Right lobe of liver (tissue), 6 donors: ENCODE data around the gene TYW3. TPM values are rescaled to one million over a fixed set of nuclear protein-coding genes. Genes with fewer than 3 reads are reported as not detected.

Experiments used
- ATAC-seq, 4 donors: fragments of 200-7000 bp; cut with Tn5 transposase; one replicate each; pipeline ENCODE4 v1.9.1; 2020; ENCODE audit warnings: mild to moderate bottlenecking in 4 of 4, moderate library complexity in 4 of 4
- DNase-seq, 3 donors: peaks; one replicate each; pipeline ENCODE4 v3.0.0-alpha.2; 2020
- H3K27ac ChIP-seq, 3 donors: fragments of 200-600 bp; one replicate each; pipeline ENCODE4 v1.8.0; 2022
- H3K27me3 ChIP-seq, 2 donors: fragments of 200-600 bp; one replicate each; pipeline ENCODE4 v1.8.0; 2022
- H3K36me3 ChIP-seq, 4 donors: fragments of 200-600 bp; sonication (generic) in 1 of 4; one replicate each; pipeline versions ENCODE4 v1.5.1 to v1.8.0; 2017 to 2022; ENCODE audit warnings: control low read depth in 1 of 4
- H3K4me1 ChIP-seq, 4 donors: fragments of 200-600 bp; sonication (generic) in 1 of 4; one replicate each; pipeline versions ENCODE4 v1.5.1 to v1.8.0; 2017 to 2022; ENCODE audit warnings: control low read depth in 1 of 4
- H3K4me3 ChIP-seq, 3 donors: fragments of 200-600 bp; one replicate each; pipeline ENCODE4 v1.8.0; 2022
- H3K9me3 ChIP-seq, 4 donors: fragments of 200-600 bp; sonication (generic) in 1 of 4; one replicate each; pipeline versions ENCODE4 v1.5.1 to v1.8.0; 2017 to 2022; ENCODE audit warnings: control low read depth in 1 of 4
- CTCF ChIP-seq, 4 donors: fragments of 200-600 bp in 3 of 4; fragments of 450-650 bp in 1 of 4; IDR thresholded peaks; one replicate each; pipeline versions ENCODE4 v1.5.1 to v1.8.0; 2016 to 2022; ENCODE audit warnings: antibody characterized with exemption in 4 of 4, mild to moderate bottlenecking in 2 of 4
- POLR2A ChIP-seq: fragments of 450-650 bp; IDR thresholded peaks from one replicate; pipeline ENCODE4 v1.6.1; 2017; ENCODE audit warnings: antibody characterized with exemption, mild to moderate bottlenecking
- WGBS: methylation state at CpG from one replicate; pipeline ENCODE4 v1.1.6; 2018; ENCODE audit warnings: low coverage, low lambda C conversion rate; ENCODE audit not compliant: insufficient coverage; ENCODE audit errors: missing lambda C conversion rate; 5-methylcytosine and 5-hydroxymethylcytosine counted together
- intact Hi-C, 2 donors: fragments of 100-400 bp; cut with DNase I; formaldehyde crosslinking; loops; one replicate each; pipeline versions ENCODE4 v1.11.2 to v1.14.1; 2022
- total RNA-seq, 6 experiments: library from RNA; depleted of rRNA in 2 of 6; stranded (reverse); fragments of >200 nt in 2 of 6; fragmentation: NEBNext Ultra II Directional in 3 of 6; extraction: Animal tissue kit (Norgen Biotek cat#: 25700) in 3 of 6; gene quantifications; one replicate each; pipeline versions ENCODE4 v1.1.0 to v1.2.4, GENCODE V29; 2016 to 2023
- donor health status: DM: no; HTN: yes; CAD: no.
- donor health status: DM: no; HTN: no; CAD: no.
- donor health status: DM: no; HTN: no; CAD: no.
- donor health status: DM: no; HTN: yes; CAD: no.
- donor health status: DM: no; HTN: yes; CAD: no.

TYW3 gene
- total RNA-seq, 6 experiments from 2014 or later = 7.4 to 10.8 (median 8.5) TPM

- no peak for DNase-seq
- Histone ChIP-seq H3K36me3 (peaks cover 2 to 97% (median 22%) of the 10 kb centered on the region in 4 donors), H3K27me3 (no peaks in the 10 kb centered on the region), H3K4me1 (no peaks in the 10 kb centered on the region), H3K4me3 (no peak overlapping the region), H3K9me3 (no peaks in the 10 kb centered on the region), H3K27ac (no peak overlapping the region)
- no peak for ATAC-seq
- TF ChIP-seq CTCF (IDR thresholded peaks at IDR 0.05) (no peak), POLR2A (no peak)
- 92% methylated on average over 3 of the region's 3 CpGs for WGBS
- intact Hi-C loops = no loop called here
Measured at GRCh38 chr1:74713849-74714248, 19.1 kb upstream of the TYW3 start.

GRCh38 chr1:74714429-74715235 is 18.3 kb upstream of the TYW3 start:
- H3K4me1 ChIP-seq = no peaks in the 10 kb centered on the region
- no peaks in the 10 kb centered on the region for H3K9me3 ChIP-seq
- WGBS = 75% methylated on average over 1 of the region's 1 CpG
- no peaks in the 10 kb centered on the region for H3K27me3 ChIP-seq
- intact Hi-C loops = no loop called here
- DNase-seq (no peak), ATAC-seq (no peak)
- H3K27ac ChIP-seq = no peak overlapping the region
- H3K36me3 ChIP-seq = peaks cover 0 to 97% (median 18%) of the 10 kb centered on the region in 4 donors
- H3K4me3 ChIP-seq = no peak overlapping the region
- no peak for TF ChIP-seq POLR2A
- TF ChIP-seq CTCF (IDR thresholded peaks at IDR 0.05) = no peak

GRCh38 chr1:74715236-74715502 is 17.8 kb upstream of the TYW3 start:
- Histone ChIP-seq H3K36me3 (peaks cover 0 to 97% (median 15%) of the 10 kb centered on the region in 4 donors), H3K4me3 (no peak overlapping the region), H3K27ac (no peak overlapping the region), H3K27me3 (no peaks in the 10 kb centered on the region), H3K4me1 (no peaks in the 10 kb centered on the region), H3K9me3 (no peaks in the 10 kb centered on the region)
- 75% methylated on average over 1 of the region's 1 CpG for WGBS
- intact Hi-C loops = no loop called here
- DNase-seq (no peak), ATAC-seq (no peak)
- TF ChIP-seq POLR2A (no peak), CTCF (IDR thresholded peaks at IDR 0.05) (no peak)

GRCh38 chr1:74715806-74716205 is 17.1 kb upstream of the TYW3 start:
- H3K27ac ChIP-seq = no peak overlapping the region
- H3K9me3 ChIP-seq = no peaks in the 10 kb centered on the region
- intact Hi-C loops = no loop called here
- H3K4me1 ChIP-seq = no peaks in the 10 kb centered on the region
- ATAC-seq (no peak), DNase-seq (no peak)
- no peak overlapping the region for H3K4me3 ChIP-seq
- TF ChIP-seq POLR2A = no peak
- no peak for TF ChIP-seq CTCF (IDR thresholded peaks at IDR 0.05)
- H3K36me3 ChIP-seq = peaks cover 0 to 97% (median 13%) of the 10 kb centered on the region in 4 donors
- H3K27me3 ChIP-seq = no peaks in the 10 kb centered on the region
- 78% methylated on average over 6 of the region's 6 CpGs for WGBS
